GM18873 (cell line): ENCODE measurements around the gene AREL1.
"Not testable (repeated sequence)": the region's sequence is repeated elsewhere in the genome, so short reads cannot be mapped to it uniquely, and the experiment has no call there.

ENCODE experiments used
- ATAC-seq: cut with Tn5 transposase; IDR thresholded peaks from one replicate; pipeline ENCODE4 v1.9.1; 2021; ENCODE audit warnings: mild to moderate bottlenecking, moderate library complexity, moderate number of reproducible peaks; ENCODE audit not compliant: unreplicated experiment, low FRiP score

The AREL1 gene

GRCh38 chr14:74712499-74713394 is at the start of gene AREL1, which contains the start of gene FCF1:
Gene AREL1, minus strand, starts transcription at chr14:74713080. Its CDS starts 27,465 bp downstream, at chr14:74685615.
Gene FCF1, plus strand, starts transcription at chr14:74713144. Its CDS starts 54 bp downstream, at chr14:74713198.
- peak; percentile 86 for ATAC-seq

DNA sequence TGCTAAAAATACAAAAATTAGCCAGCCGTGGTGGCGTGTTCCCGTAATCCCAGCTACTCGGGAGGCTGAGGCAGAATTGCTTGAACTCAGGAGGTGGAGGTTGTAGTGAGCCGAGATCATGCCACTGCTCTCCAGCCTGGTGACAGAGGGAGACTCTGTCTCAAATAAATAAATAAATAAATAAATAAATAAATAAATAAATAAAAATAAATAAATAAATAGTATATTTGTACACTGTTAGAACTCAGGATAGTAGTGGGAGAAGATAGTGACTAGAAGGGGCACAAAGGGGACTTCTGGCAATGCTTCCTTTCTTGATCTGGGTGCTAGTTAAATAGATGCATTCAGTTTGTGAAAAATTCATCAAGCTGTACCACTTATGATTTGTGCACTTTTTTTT is 45.6 kb upstream of the AREL1 start:
- ATAC-seq, result not testable (repeated sequence)

DNA sequence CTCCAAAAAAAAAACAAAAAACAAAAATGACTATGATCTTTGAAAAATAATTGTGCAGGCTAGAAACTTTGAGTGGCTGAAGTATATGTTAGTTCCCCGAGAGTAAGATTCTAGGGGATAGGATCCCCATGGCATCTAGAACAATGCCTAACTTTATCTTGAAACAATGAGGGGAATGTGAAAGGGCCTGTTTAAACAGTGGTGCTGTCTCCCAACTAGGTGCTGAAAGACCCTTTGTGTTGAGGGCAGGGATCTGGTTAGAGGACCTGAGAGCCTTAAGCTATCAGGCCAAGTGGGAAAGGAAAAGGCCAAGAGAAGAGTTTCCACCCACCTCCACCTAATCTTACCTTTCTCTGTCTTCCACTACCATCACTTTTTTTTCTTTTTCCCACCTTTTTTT is 43.4 kb upstream of the AREL1 start:
- ATAC-seq, result no peak

DNA sequence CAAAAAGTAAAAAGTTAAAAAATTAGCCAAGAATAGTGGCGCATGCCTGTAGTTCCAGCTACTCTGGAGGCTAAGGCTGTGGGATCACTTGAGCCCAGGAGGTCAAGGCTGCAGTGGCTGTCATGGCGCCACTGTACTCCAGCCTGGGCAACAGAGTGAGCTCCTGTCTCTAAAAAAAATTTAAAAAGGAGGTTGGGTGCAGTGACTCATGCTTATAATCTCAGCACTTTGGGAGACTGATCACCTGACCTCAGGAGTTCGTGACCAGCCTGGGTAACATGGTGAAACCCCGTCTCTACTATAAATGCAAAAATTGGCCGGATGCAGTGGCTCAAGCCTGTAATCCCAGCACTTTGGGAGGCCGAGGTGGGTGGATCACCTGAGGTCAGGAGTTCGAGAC is 42.0 kb upstream of the AREL1 start:
- ATAC-seq, result no peak

DNA sequence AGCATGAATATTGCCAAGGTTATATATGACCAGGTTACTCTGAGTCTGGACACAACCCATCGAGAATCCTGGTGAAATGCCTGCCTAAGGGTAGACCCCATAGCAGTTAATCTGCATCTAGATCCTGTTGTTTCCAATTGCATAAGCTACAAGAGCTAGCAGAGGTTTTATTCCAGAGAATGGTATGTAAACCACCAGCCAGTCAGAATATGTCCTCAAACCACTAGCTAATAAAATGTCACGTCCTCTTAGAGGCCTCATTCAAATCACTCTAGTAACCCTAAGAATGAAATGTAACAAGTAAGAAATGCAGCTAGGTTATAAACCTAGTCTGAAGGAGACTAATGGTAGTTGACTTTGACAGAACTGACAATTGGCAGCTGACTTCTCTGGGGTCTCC is 41.3 kb upstream of the AREL1 start:
- ATAC-seq, result no peak

DNA sequence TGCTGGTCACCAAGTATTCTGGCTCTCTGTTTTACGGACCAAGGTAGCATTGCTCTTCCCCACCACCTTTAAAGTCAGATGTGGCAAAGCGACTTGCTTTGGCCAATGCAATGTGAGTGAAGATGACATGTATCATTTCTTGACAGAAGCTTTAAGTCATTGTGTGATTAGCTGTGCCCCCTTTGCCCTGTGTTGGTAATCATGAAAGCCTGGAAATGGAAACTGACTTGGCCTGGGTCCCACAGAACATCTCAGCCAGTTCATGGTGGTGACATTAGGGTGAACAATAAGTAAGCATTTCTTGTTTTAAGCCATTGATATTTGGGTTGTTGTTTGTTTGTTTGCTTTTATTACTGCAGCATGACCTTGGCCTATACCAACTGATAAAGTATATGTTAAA is 34.4 kb upstream of the AREL1 start:
- ATAC-seq, result no peak

- ATAC-seq, result no peak
Observed at GRCh38 chr14:74739293-74740030, 26.6 kb upstream of the AREL1 start.

DNA sequence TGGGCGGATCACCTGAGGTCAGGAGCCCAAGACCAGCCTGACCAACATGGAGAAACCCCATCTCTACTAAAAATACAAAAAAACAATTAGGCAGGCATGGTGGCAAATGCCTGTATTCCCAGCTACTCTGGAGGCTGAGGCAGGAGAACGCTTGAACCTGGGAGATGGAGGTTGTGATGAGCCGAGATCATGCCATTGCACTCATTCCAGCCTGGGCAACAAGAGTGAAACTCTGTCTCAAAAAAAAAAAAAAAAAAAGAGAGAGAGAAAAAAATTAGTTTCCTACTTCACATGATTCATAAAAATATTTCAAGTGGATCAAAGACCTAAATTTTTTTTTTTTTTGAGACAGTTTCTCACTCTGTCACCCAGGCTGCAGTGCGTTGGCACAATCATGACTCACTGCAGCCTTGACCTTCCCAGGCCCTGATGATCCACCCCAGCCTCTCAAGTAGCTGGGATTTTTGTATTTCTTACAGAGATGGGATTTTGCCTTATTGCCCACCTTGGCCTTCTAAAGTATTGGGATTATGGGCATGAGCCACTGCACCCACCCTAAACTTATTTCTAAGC is 25.0 kb upstream of the AREL1 start:
- ATAC-seq, result no peak

- no peak for ATAC-seq
Observed at GRCh38 chr14:74735125-74735524, 22.2 kb upstream of the AREL1 start.

DNA sequence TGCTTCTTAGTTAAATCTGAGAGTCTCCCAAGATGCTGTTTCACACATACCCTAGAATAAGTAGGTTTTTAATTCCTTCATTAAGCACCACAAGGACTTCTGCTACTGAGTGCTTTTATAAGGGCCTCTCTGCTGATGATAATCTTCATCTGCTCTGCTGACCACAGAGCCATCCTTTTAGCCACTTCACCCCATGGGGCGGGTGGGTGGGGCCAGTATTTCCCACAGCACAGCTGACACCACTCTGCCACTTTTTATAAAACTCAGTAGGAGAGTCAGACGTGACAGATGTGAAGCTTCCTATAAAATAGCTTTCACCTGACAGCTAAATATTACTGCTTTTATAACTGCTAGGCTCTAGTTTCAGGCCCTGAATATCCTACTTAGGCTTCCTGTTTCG is 20.3 kb upstream of the AREL1 start:
- ATAC-seq, result no peak

GRCh38 chr14:74732387-74732786 is 19.5 kb upstream of the AREL1 start:
- no peak for ATAC-seq

- ATAC-seq, result no peak
Observed at GRCh38 chr14:74723134-74723533, 10.3 kb upstream of the AREL1 start.

DNA sequence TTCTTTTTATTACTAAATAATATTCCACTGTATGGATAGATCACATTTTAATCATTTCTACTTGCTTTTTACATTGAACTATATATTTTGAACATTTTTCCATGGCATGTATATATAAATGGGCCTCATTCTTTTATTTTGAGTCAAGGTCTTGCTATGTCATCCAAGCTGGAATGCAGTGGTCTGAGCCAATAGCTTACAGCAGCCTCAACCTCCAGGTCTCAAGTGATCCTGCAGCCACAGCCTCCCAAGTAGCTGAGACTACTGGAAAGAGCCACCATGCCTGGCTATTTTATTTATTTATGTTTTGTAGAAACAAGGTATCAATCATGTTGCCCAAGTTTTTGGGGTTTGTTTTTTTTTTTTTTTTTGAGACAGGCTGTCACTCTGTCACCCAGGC is 7.6 kb upstream of the AREL1 start:
- ATAC-seq, result no peak

DNA sequence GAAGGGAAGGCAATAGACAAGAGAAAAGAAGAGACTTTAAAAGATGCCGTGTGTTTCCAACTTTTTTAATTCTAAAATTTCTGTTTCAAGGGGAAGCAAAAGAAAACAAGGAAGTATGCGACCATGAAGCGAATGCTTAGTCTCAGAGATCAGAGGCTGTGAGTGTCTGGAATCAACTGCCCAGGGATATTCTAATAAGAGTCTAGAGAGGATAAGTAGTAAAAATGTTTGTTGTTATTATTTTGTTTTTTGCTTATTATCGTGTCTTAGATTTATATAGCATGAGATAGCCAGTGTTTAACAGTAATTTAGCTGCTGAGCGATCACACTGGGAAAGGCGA is 485 bp upstream of the AREL1 start:
- no peak for ATAC-seq

DNA sequence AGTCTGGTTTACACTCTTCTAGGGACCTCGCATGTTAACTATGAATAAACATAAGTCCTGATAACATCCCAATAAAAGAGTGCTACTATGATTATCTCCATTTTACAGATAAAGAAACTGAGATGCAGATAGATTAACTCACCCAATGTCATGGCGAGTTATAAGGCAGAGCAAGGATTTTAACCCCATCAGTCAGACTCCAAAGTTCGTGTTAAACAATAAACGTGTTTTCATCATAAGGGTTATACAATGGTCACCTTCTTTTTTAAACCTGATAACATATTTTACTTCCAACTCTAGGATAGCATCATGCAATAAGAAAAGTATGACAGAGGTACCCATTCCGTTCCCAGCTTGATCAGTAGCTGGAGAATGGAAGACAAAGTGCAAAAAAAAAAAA is 1.2 kb downstream of the AREL1 start:
- no peak for ATAC-seq

- no peak for ATAC-seq
Observed at GRCh38 chr14:74710480-74710879, 2.4 kb downstream of the AREL1 start.

DNA sequence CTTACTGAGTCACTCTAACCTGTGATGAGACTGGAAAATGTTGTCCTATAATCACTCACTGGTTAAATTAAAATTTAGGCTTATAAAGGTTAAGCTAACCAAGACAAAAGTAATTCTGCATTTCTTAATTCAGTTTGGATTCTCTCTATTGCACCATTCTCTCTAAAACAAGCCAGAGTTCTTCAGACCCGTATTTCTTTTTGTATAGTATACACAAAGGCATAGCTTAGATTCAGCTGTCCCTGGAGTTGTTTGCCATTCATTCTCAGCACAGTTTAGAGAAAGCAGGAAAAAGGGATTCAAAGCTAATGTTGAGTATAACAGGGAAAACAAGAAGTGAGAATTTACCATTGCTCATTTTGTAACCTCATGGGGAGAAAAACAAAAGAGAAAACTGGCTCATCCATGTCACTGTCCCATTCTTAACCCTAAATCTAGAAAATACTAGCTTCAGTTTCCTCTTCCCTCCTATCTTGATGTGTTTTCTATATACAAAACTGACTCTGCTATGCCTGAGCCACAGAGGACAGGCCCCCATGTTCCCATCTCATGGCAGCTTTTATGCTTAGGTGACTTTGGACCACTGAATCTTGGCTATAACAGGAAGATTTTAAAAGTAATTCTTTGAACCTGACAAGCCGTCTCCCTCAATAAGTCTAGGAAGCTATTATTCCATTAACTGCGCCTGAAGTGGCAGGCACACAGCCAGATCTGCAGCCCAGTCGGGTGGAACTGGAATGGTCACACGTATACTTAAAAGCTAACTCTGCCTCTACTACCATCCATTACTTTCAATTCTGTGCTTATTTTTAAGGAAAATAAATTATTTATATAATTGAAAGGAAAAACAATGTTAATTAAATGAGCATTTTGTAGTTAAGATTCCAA is 7.0 kb downstream of the AREL1 start:
- ATAC-seq, result no peak

- ATAC-seq, result no peak
Observed at GRCh38 chr14:74704656-74705055, 8.2 kb downstream of the AREL1 start.

DNA sequence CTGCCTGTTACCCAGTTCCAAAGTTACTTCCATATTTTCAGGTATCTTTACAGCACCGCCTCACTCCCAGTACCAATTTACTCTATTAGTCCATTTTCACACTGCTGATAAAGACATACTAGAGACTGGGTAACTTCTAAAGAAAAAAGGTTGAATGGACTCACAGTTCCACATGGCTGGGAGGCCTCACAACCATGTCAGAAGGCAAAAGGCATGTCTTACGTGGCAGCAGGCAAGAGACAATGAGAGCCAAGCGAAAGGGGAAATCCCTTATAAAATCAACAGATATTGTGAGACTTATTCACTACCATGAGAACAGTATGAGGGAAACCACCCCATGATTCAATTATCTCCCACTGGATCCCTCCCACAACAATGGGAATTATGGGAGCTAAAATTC is 9.8 kb downstream of the AREL1 start:
- ATAC-seq, result no peak

DNA sequence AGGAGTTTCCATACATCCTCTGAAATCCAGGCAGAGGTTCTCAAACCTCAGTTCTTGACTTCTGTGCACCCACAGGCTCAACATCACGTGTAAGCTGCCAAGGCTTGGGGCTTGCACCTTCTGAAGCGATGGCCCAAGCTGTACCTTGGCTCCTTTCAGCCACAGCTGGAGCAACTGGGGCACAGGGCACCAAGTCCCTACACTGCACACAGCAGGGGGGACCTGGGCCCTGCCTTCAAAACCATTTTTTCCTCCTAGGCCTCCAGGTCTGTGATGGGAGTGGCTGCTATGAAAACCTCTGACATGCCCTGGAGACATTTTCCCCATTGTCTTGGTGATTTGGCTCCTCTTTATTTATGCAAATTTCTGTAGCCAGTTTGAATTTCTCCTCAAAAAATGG is 10.6 kb downstream of the AREL1 start:
- ATAC-seq, result no peak
